Non-pigmented ciliary epithelial cell (primary cell): ENCODE results near the gene PTPRCAP.

ENCODE experiments used
- DNase-seq: peaks from one replicate; pipeline ENCODE4 v3.0.0-alpha.2; 2010; ENCODE audit warnings: low read depth

The PTPRCAP gene

DNA sequence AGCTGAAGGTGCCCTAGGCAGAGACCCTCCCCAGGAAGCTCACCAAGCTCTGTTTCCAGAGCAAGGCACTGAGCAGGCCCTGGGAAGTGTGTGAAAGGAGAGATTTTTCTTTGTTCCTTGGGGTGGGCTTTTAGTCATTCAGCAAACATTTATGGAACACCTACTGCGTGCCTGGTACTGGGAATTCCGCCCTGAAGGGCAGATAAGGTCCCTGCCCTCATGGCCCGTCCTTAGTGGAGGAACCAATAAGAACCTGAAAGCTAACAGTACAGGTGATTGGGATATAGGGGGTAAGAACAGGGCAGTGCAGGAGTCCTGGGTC is 27.7 kb upstream of the PTPRCAP start:
- DNase-seq, result no peak

DNA sequence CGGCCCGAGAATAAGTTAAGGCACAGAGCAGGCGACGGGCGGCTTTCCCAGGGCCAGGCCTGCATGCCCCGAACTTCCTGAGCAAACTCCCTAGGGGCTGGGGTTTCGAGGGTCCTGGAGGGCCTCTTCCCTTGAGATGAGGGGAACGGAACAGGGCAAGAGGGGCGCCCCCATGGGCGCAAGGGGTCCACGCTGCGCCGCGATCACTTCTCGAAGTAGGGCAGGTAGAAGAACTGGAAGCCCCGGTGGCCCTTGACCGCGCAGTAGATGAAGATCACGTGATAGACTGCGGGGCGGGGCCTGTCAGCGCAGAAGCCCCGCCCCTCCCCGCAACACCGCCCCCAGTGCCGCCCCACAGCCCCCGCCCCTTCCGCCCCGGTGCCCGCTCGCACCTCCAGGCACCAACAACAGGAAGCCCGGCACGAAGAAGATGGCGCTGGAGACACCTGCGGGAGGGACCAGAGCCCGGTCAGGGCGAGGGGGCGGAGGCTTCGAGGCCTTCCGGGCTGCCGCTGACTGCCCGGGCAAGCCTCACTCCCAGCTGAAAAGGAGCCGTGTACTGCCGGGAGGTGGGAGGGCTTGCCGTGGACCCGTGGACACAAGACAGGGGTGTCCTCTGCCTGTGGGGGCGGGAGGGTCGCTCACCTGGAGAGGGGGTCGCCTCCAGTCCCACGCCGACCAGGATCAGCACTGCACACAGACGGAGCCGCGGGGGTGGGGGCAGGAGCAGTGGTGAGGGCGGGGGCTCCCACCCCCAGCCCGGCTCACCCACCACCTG is 27.1 kb upstream of the PTPRCAP start:
- peak; percentile 17 for DNase-seq

DNA sequence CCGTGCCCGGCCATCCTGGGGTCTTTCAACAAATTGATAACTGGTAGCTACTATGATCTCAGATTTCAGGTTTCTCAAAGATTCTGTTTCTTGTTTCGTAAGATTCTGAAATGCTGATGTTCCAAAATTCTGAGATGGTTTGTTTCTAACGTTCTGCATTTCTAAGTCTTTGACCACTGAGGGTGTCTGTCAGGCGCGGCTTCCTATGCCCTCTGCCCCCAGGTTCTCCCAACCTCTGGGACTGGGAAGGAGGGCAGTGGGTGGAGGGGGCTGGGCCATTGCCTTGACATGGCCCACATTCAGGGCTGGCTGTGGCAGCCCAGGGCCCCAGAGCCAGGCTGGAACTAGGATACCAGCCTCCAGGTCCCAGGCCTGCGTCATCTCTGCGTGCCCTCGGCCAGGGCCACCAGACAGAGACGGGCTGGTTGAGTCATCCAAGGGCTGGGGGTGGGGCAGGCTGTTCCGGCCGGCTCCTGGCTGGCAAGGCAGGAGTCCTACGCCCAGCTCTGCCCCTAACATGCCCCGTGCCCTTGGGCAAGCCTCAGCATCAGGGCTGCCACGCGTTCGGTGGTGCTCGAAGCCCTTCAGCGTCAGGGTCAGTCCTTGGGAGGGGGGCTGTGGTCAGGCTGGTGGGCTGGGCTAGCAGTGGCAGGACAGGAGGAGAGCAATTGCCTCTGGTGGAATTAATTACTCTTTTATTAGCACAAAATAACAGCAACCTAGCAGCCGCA is 26.4 kb upstream of the PTPRCAP start:
- no peak for DNase-seq

DNA sequence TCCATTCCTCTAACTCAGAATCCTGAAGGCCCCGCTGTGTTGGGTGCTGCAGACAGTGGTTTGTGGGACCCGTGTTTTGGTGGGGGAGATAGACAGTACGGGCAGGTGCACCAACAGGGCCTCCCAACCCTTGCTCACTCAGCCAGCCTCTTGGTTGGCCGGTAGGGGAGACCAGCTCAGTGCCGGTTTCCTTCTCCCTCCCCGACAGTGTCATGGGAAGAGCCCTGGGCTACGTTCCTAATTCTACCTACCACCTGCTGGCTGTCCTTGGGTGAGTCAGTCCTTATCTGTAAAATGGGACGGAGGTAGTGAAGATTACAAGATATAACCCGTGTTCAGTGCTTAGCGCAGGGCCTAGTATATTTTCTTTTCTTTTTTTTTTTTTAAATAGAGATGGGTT is 25.7 kb upstream of the PTPRCAP start:
- DNase-seq, result no peak

DNA sequence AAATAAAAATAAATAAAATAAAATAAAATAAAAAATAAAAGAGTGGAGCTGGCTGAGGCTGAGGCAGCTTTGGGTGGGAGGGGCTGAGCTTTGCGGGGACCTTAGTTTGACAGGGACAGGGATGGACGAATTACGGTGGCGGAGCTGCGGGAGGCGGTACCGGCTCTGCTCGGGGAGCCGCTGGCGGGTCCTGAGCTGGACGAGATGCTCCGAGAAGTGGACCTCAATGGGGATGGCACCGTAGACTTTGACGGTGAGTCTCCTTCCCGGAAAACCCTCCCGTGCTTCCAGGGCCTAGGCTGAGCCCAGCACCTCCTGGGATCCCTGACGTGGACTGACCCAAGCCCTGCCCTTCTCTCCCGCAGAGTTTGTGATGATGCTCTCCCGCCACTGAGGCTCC is 20.8 kb upstream of the PTPRCAP start:
- DNase-seq, result no peak

DNA sequence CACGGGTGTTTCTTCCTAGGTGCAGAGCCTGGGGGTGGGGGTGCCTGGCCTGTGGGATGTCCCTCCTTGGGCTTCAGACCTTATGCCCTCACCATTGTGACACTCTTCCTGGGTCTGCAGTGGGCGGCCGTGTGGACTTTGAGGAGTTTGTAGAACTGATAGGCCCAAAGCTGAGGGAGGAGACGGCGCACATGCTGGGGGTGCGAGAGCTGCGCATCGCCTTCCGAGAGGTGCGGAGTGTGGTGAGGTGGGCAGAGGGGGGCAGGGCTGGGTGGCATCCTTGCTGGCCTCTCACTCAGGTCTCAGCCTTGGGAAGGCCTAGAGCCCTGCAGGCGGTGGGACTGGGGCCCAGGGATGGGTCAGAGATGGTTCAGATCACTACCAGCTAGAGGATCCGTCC is 20.0 kb upstream of the PTPRCAP start:
- no peak for DNase-seq

DNA sequence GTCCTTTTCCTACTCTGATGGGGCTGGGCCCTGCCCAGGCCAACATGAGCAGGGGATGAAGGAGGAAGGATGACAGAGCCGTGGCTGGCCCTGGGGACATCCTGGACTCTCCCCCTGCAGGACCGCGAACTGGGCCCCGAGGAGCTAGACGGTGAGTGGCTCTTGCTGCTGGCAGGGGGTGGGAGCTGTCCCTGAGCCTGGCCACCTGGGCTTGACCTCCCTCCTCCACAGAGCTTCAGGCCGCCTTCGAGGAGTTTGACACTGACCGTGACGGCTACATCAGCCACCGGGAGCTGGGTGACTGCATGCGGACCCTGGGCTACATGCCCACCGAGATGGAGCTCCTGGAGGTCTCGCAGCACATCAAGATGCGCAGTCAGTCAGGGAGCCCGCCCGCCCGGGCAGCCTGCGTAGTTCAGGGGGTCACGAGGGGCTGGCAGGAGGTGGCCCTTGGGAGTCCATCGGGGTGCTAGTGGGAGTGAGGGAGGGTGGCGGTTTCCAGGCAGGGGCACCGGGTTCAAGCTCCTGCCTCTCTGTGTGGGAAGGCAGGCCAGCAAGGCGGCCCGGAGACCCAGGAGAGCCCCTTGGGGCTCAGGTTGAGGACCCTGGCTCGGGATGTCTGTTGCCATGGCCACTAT is 18.7 kb upstream of the PTPRCAP start:
- no peak for DNase-seq

DNA sequence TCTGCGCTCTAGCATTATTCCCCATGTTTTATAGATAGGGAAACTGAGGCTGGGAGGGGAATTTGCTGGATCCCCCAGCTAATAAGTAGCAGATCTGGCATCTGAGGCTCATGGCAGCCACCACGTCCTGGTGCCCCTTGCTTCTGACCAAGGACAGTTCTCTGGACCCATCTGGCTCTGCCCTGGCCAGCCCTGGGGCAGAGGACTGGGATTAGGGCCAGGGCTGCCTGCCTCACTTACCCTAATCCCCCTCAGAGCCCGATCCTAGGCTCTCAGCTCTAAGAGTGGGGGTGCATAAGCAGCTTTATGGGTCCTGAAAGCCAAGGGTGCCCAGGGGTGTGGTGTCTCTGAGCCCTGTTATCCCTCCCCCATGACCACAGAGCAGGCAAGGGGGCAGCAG is 17.6 kb upstream of the PTPRCAP start, which contains the start of gene CABP4:
Gene CABP4, plus strand, starts transcription at position 301 of the 400 bp plus-strand sequence. Its CDS starts 70 bp downstream, at position 371.
- no peak for DNase-seq

DNA sequence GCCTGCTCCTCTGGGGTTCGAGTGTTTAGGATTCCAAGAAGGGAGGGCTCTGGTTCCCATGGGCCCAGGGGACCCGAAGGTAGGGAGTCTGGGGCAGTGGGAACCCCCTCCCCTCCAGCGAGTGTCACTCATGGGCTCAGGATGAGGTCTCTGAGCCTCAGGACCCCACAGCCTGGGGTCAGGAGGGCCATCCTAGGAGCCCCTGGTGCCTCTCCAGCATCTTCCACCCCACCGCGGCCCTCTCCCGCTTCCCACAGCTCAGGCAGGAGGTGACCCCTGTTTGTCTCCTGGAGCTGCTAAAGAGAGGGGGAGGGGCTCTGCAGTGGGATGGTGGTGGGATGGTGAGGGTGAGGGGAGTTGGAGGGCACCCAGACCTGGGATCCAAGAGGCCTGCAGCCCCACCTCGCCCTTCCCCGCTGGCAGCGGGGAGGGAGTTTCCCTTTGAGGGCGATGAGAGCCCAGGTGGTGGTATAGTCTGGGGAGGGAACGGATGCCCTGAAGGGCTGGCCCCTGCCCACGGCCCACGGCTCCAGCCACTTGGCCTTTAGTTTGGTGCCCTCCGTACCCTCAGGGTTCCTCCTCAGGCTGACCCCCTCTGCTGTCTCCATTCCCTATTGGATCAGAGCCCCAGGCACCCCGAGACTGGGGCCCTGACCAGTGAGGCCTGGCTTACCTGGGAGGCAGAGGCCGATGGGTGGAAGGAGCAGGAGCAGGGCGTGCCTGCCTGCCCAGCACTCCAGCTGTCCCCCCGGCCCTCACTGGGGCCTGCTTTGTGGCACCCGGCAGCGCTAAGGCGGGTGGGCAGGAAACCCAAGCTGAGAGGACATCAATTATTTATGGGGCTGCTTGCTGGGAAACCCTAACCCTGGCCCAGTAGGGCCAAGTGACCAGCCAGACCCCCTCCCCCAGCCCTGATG is 16.6 kb upstream of the PTPRCAP start:
- no peak for DNase-seq

DNA sequence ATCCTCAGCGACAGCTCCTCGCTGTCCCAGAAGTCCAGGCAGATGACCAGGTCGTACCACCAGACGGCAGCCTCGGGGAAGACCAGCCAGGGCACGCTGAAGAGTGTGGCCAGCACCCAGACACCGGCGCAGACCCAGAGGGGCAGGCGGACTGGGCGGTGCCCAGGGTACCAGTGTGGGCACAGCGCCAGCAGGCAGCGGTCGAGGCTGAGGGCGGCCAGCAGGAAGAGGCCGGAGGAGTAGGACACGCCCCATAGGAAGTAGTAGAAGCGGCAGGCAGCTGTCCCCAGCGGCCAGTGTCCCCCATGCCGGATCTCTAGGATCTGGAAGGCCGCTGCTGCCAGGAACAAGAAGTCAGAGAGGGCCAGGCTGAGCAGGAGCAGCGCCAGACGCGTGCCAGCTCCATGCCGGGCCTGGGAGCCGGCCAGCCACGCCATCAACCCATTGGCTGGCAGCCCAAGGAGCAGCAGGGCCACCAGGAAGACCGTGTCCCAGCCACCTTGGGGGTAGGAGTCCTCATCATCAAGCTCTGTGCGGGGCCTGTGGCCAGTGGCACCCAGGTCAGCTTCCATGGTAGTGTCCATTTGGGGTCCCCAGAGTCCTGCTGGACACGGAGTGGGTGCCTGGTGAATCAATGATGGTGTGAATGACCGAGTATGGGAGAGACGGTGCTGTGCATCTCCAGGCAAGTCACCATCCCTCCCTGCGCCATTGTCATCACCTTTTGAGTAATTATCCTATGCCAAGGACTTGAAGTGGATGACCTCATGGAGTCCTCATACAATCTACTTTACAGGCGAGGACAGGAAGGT is 14.9 kb upstream of the PTPRCAP start, which contains the start of gene GPR152:
Gene GPR152, minus strand, starts transcription at position 589 of the 812 bp plus-strand sequence. Its CDS starts 5 bp downstream, at position 584.
- DNase-seq, result no peak

DNA sequence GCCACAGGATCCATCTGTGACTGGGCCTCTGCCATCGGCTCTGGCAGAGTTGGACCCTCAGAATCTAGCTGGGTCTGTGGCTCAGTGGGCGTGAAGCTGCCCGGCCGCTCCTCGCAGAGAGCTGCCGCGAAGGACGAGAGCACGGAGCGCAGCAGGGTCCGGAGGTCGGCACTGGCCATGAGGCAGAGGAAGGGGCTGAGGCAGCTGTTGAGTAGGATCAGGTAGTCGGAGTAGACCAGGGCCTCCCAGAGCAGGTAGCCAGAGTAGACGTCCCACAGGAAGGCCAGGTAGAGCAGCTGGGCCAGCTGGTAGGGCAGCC is 14.1 kb upstream of the PTPRCAP start:
- DNase-seq, result no peak

DNA sequence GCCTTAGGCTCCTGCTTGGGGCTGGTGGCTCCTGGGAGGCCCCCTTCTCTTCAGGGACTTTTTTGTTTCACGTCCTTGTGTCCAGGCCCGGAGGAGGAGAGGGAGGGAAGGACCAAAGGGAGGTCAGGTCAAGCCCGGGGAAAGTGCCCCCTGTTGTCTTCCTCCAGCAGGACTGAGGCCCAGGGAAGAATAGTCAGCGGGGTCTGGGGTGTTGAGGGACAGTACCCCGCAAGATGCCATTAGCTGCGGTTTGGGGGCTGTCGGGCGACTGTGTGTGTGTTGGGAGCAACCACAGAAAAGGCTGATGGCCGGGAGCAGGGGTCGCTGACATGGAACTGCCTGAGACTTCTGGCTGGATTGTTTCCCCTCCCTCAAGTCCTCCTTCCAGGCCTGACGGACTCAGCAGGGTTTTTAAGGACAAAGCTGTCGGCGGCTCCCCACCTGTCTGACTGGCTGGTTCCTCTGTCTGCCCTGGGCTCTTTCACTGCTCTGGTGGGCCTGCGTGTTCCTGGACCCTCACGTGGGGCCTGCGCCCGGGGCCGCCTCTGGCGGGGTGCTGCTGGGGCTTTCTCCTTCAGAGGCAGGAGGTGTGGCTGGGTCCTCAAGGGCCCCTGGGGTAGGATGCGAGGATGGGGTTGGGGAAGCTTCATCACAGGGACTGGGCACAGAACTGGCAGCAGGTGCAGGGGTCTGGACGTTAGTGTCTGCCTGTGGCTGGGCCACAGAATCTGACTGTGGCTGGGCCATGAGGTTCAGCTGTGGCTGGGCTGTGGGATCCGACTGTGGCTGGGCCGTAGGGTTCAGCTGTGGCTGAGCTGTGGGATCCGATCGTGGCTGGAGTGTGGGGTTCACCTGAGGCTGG is 13.5 kb upstream of the PTPRCAP start:
- no peak for DNase-seq

DNA sequence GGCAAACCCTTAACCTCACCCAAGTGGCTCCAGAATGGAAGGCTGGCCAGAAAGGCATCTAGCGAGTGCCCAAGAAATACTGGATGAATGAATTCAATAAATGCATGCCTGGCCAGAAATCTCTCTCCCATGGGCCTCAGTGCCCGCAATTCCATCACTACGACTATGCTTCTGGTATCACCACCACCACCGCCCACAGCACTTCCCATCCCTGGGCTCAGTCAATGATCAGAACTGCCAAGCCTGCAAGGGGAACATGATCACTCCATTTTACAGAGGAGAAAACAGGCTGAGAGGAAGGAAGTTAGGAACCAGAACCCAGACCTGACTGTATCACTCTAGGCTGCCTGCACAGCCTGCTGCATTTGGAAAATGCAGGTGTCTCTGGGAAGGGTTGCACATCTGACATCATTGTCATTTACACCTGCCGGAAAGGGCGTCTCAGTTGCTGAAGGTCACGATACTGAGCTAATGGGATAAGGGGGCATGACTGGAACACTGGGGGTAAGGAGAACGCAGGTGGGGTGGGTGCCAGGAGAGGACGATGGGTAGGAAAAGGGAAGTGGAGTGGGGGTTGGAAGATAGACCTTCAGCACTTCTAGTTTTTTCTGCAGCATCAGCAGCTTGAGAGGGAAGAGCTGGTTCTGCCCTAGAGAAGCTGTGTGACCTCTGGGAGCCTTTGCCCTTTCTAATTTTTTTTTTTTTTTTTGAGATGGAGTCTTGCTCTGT is 11.8 kb upstream of the PTPRCAP start:
- DNase-seq, result no peak

DNA sequence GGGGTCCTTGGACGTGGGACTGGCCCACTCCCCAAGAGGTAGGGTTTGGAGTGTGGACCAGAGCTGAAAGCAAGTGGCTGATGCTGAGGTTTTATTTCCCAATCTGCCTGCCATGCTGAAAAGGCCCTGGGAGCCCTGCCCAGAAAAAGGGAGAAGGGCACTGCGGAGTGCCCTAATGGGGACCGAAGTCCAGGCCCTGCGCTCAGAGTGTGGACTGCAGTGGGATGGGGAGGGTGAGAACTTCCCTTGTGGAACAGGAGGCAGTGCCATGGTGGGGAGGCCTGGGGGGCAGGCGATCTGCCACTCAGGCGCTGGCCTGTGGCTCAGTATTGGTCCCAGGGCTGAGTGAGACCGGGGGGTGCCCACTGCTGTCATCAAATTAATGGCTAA is 10.7 kb upstream of the PTPRCAP start:
- DNase-seq, result no peak

DNA sequence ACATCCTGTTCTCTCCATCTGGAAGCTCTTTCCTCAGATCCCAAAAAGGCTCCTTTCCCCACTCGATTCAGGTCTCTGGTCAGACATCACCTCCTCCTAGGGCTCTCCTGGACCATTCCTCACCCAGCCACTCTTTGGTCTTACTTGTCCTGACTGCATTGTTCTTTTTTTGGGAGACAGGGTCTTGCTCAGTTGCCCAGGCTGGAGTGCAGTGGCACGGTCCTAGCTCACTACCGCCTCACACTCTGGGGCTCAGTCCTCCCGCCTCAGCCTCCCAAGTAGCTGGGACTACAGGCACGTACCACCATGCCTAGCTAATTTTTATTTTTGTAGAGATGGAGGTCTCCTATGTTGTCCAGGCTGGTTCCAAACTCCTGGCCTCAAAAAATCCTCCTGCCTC is 8.0 kb upstream of the PTPRCAP start:
- no peak for DNase-seq

DNA sequence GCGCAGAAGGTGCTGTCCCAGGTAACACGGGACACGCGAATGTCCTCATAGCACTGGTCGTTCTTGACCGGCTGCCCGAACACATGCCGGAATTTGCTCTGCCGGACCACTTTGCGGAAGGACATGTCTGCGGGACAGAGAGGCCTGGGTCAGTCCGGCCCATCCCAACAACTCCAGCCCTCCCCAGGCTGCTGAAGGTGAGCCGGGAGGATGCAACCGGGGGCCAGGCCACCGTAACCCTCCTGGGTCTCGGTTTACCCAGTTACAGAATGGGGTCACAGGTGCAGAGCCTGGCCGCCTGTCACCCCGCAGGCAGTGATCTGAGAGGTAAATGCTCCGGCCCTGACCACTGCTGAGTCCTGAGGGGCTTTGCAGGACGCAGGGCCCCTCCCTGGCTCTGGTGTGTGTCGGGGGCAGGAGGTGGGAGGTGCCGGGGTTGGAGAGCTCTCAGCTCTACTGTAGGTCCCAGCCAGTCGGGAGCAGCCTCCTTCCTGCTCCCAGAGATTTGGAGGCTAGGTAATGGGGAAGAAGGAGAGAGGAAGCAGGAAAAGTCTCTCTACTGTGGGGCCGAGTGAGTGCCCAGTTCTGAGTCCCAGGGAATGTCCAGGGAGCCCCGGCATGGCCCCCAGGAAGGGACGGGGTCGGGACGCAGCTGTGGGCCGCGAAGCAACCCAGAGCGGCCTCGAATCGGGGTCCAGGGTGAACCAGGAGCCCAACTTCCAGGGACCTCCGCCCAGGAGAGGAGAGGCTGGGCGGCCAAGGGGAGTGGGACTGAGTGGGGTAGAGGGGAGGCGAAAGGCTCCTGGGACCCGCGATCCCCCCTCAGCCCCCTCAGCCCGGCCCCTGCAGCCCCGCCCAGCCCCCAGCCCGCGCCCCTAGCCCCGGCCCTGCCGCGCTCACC is 5.3 kb upstream of the PTPRCAP start:
- no peak for DNase-seq

DNA sequence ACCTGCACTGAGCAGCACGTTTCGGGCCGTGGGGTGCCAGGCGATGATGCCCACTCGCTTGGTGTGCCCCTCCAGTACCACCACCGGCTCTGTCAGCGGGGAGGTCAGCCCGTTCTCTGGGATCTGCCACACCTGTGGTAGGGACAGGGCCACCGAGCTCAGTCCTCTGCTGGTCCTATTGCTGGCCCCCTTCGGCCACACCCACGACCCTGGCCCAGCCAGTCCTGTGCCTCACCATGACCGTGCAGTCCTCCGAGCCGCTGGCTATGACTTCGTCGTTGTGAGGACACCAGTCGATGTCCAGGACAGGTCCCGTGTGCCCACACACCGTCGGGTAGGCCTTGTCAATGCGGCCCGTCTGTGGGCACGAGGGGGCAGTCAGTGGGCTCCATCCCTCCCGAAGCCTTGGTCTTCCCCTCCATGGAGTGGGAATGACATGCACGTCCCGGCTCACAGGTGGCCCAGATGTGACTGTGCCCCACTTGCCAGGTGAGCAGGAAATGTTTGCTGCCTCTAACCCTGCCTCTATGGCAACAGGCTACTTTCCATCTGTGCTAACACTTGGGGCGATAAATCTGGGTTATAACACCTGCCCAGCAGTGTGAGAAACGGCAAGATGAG is 4.4 kb upstream of the PTPRCAP start:
- DNase-seq, result no peak

DNA sequence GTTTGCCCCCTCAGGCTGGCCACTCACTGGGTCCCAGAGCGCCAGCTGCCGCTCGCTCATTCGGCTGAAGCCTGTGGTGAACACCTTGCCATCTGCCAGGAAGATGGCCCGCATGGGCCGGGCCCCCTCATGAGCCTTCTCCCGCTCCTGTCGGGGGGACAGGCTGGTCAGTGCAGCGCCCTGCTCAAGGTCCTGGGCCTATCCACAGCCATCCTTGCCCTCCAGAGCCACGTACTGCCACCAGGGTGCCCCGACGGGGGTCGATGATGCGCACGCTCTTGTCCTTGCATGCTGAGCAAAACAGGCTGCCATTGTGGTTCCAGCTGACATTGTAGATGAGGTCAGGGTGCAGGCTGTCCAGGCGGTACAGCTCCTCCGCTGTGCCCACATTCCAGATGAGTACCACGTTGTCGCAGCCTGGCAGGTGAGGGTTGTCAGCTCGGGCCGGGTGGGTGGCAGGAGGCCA is 3.6 kb upstream of the PTPRCAP start:
- DNase-seq, result no peak
